SIG-M5 (cell line): ENCODE data around the gene UBE2V1.
"Not testable (repeated sequence)": the region's sequence is repeated elsewhere in the genome, so short reads cannot be mapped to it uniquely, and the experiment has no call there.

ENCODE experiments used
- DNase-seq: peaks from one replicate; lab custom pipeline; 2025; lab: John Stamatoyannopoulos, UW

Gene UBE2V1

DNA sequence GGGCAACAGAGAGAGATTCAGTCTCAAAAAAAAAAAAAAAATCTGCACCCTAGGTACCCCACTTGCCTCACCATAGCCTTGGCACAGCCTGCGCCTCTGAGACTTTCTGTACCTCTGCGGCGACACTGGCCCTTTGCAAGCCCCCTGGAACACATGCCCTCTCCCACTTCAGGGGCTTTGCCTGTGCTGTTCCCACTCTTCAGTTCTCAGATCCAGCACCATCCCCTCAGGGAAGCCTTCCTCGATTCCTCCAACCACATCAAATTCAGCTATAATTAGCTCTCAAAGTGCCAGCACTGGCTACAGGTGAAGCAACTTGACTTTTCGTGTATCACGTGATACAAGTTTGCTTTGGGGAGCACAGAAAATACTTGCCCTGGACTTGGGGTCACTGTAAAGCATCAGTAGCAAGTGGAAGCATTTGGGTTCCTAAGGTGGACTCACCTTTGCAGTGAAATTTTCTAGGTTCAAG, 2.1 kb upstream of the UBE2V1 start:
- DNase-seq, result no peak

DNA sequence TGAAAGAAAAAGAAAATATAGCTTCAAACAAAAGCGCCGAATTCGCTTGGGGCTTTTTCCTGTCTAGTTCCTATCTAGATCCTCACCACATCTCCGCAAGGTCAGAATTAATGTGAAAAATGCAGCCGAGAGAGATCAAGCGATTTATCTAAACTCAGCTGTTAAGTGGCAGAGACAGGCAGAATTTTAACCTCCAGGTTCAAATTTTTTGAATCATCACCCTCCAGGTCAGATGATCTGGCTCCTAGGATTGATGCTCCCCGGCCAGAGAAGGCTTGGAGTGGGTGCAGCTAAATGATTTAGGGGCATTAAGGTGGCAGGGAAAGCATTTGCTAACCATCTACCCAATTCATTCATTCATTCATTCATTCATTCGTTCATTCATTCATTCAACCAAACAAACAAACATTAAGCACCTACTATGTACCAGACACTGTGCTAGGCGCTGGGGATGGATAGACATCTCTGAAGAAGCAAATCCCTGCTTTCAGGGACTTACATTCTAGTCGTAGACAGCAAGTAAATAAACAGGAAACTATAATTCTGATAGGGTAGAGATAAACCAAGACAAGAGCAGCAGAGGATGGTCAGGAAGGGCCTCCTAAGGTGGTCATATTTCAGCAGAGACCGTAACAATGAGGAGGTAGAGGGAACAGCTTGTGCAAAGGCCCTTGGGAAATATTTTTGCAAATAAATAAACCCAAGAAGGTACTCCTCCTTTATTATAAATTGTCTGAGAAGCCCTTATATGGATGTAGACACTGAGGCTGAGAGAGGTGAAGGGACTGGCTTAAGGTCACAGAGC, 672 bp upstream of the UBE2V1 start:
- no peak for DNase-seq

DNA sequence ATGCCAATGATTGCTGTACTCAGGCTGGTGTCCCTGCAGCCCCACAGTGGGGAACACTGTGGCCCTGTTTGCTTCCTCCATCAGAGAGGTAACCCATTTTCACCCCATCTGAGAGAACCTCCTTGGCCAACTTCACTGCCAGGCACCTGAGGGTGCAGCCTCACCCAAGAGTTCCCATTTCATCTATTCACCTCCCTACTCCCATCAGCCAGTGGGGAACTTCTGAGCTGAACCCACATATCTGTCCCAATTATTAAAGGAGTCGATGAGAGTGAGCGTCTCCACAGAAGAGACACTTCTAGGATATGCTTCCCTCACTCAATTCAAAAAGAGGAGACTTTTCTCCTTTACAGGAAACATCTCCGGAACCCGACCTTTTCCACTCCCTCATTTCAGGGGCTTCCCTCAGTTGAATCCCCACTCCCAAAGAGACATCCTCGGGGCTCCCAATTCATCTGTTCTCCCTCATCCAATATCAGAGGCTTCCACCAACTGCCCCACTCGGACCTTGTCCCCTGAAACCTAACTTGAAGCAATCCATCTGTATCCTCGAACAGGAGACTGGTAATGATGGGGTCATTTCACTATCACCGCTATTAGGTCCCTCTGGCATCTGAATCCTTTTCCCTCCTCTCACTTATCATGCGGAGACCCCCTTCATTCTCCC, 988 bp downstream of the UBE2V1 start:
- DNase-seq, result no peak

DNA sequence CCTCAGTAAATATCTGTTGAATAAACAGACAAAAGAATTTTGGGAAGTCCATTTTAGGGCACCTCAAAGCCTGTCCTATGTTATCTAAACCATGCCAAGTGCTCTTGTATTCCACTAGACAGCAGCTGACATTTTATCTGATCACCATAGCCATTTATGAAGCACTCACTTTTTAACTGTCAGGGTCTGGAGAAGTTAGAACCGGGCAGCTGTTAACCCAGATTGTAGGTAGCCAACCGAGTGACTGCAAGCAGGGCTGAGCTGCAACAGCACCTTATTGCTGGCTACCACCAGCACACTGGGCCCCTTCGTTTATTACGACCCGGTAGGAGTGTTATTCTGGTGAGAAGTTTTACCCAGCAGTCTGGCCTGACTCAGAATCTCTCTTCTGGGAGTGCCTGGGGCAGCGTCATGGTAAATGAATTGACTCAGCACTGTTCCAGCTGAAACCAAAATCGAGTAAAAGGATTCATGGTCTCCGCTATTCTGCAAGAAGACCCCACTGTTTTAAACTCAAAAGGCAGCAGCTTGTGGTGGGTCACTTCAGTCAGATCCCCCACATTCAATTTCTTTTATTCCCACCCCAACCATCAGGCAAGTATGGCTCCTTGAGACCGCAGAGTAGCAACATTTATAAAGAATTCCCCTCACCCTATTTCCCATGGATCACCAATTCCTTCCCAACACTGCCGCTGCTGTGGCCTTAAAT, 1.7 kb downstream of the UBE2V1 start:
- no peak for DNase-seq

DNA sequence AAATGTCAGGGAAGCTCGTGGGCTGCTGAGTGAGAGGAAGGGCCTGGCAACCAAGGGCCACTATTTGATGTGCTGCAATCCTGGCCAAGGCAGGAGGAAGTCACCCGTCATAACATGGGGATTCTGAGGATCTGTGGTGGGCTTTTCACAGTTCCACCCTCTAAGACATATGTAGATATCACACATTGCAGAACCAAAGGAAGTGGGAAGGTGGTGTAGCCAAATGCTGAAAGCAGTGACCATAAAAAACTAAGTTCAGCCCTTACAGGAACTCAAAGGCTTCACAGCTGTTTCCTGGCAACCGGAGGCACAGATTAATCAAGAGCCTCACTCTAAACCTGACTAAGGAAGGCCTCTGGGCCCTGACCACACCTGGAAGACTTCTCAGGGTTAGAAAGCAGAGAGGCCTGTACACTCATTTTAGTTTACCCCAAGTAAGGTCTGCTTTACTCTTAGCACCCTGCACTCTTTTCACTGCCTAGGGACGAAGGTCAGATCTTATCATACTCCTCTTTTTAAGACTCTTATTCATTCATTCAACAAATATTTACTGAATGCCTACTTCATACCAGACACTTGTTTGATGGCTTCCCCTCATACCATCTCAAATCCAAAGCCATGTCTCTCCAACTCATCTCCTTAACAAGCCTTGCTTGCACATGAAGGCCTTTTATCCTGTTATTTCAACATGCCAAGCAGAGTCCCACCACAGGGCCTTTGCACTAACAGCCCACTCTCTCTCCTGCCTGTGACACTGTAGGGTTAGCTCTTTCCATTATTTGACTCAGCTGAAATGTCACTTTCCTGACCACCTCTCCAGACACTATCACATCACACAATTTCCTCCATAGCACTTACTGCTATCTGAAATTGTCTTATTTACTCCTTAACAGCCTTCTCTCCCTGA, 2.6 kb downstream of the UBE2V1 start:
- no peak for DNase-seq

DNA sequence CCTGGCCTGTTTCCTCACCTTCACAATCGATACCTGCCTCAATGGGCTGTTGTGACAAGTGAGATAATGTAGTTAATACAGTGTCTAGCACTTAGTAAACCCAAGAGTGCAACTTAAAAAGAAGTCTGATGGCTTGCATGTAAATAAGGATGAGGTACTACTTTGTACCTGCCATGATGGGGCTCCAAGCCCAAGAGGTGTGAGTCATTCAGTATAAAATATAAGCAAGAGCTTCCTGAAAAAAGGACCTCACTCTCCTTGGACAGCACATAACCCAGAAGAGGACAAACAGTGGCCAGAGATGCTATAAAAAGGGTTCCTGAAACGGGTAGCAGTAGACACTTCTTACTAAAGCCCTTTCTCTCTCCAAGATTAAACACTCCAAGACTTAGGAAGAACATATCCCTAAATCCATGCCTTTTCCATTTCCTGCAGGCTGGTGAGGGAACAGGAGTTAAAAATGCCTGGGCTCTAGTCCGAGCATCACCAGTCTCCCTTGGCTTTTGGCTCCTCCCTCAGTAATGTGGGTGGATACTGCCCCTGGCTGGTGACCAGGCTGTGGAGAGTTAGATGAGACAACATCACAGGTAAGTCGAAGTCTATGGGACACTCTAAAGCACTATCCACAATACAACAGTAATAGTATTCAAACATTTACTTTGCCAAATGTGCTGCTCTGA, 4.3 kb downstream of the UBE2V1 start:
- no peak for DNase-seq

DNA sequence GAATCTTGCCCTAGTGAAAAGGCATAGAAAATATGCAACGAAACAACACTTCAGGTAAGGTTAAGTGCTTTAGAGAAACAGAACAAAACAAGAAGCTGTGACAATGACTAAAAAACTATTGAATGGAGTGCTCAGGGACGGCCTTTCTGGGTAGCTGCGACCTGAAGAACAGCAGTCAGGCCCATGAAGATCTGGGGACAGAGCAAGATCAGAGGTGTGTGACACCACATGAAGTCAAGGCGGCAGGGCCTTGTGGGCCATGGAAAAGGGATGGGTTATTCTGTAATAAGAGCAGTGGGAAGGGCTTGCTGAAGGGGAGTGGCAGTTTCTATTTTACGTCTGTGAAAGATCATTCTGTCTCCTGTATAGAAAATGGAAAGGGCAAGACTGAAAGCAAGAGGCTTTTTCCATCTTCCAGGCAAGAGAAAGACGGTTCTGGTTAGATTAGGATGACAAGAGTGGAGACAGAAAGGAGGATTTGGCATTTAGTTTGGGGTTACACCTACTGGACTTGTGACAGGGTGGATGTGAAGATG, 5.1 kb downstream of the UBE2V1 start:
- no peak for DNase-seq

DNA sequence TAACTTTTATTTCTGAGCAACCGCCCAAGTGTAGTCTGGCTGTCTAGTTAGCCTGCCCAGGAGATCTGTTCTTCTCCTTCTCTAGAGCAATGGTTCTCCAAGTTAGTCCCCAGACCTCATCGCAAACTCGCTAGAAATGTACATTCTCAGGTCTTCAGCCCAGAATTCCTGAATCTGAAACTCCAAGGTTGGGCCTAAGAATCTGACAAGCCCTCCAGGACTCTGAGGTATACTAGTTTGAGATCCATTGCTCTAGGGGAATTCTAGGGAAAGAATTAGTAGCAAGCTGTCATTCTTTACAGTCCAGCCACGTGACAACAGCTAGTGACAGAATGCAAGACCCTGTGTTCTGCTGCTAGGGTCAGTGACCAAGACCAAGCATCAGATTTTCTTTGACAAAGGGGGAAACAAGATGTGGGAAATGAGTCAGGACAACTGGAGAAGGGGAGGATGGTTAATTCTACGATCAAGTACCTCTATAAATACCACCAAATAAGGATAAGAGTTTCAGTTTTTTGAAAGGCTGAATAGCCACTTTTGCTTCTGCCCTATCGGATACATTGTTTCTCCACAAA, 5.8 kb downstream of the UBE2V1 start:
- DNase-seq, result no peak

DNA sequence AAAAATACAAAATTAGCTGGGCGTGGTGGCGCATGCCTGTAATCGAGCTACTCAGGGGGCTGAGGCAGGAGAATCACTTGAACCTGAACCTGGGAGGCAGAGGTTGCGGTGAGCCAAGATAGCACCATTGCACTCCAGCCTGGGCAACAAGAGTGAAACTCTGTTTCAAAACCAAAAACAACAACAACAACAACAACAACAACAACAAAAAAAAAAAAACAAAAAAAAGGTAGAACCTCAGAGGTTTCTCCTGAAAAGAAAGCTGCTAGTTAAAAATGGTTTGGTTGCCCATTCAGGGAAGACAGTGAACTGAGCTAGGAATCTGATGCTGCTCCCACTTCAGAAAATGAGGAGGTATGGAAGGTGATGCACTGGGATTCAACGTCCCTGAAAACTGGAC, 6.3 kb downstream of the UBE2V1 start:
- not testable (repeated sequence) for DNase-seq

DNA sequence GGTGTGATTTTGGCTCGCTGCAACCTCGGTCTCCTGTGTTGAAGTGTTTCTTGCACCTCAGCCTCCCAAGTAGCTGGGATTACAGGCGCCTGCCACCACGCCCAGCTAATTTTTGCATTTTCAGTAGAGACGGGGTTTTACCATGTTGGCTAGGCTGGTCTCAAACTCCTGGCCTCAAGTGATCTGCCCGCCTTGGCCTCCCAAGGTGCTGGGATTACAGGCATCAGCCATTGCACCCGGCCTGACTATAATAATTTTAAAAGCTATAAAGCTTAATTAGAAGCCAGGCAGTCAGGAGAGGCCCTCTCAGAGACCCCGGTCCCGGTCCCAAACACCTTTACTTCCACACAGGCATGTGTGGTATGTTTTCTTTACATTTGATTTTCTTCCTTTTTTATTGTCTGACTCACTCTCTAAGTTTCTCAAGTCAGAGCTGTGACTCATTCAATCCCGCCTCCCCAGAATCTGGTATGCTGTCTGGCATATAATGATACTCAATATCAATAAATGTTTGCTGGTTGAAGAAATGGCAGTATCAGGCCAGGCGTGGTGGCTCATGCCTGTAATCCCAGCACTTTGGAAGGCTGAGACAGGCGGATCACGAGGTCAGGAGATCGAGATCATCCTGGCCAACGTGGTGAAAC, 9.4 kb downstream of the UBE2V1 start:
- not testable (repeated sequence) for DNase-seq

DNA sequence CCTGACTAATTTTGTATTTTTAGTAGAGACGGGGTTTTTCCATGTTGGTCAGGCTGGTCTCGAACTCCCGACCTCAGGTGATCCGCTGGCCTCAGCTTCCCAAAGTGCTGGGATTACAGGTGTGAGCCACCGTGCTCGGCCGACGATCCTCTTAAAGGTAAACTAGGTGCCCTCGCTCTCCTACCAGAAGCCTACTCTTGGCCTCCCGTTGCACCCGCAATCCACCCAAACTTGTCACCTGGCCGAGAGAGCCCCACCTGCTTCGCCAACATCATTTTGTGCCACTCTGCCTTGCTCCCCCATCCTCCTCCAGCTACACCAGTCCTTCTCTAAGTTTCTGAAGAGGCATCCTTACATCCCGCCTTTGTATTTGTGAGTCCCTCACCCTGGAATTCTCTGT, 10.4 kb downstream of the UBE2V1 start:
- not testable (repeated sequence) for DNase-seq

DNA sequence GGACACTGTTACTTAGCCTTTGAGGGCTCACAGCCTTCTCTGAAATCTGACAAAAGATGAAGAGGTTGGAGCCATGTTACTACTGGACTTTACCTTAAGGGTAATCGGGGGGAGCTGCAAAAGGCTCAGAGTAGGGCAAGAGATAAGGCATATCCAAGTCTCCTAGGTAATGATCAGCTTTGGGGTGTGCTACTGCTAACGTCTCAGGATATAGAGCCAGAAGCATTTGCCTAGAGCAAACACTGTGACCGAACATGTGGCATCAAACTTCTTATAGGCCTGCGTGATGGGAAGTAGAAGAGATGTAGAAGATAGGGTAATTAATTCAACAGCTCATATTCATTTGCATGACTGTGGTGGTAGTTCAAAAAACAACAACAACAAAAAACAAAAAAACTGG, 11.1 kb downstream of the UBE2V1 start:
- no peak for DNase-seq

DNA sequence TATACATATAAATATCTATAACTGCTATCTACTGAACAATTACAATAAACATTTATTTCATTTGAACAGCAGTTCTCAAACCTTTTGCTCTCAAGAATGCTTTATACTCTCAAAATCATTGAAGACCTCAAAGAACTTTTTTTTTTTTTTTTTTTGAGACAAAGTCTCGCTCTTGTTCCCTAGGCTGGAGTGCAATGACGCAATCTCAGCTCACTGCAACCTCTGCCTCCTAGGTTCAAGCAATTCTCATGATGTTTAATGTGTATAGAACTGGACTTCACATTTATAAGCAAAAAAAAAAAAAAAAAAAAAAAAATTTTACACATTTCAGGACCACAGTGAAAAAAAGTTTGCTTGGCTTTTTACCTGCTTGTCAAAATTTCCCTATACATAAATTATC, 11.7 kb downstream of the UBE2V1 start:
- DNase-seq, result no peak

DNA sequence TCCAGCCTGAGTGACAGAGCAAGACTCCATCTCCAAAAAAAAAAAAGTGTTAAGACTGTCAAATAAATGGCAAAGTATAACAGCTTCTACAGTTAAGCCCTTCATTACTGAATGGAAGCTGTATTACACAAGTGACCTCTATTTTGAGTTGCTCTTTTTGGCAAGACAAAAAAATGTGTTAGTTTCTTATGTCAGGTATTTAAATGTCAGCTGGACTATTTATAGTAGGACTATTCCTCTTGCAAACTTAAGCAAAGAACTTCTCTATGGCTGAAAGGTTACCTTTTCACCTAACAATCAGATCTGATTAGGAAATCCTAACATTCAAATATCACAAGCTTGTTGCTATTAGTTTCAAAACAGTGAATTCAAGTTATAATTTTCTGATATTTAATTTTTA, 12.4 kb downstream of the UBE2V1 start:
- no peak for DNase-seq

DNA sequence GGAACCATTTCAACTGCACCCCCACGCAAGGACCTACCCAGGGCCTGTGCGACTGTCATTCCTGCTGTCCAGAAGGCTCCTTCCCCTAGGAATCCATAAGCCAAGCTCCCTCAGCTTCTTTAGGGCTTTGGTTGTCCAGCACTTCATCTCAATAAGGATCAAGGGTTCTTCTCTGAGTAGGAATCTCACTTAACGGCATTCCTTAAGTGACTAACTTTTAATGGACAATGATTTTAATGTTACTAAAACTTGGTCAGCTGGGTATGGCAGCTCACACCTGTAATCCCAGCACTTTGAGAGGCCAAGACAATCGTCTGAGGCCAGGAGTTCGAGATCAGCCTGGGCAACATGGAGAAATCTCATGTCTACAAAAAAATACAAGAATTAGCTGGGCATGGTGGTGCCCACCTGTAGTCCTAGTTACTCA, 13.4 kb downstream of the UBE2V1 start:
- DNase-seq, result no peak

DNA sequence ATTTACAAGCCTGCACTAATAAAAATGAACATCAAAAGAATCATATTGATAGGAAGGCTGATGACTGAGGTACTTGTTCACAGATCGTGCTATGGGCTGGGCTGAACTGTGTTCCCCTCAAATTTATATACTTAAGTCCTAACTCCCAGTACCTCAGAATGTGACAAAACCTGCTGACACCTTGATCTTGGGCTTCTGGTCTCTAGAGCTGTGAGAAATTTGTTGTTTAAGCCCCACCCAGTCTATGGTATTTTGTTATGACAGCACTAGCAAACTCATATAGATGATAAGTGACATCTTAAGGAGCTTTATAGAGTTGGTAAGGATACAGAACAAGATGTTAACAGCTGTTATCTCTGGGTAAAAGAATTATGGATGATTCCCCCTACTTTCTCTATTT, 13.8 kb downstream of the UBE2V1 start:
- DNase-seq, result no peak

DNA sequence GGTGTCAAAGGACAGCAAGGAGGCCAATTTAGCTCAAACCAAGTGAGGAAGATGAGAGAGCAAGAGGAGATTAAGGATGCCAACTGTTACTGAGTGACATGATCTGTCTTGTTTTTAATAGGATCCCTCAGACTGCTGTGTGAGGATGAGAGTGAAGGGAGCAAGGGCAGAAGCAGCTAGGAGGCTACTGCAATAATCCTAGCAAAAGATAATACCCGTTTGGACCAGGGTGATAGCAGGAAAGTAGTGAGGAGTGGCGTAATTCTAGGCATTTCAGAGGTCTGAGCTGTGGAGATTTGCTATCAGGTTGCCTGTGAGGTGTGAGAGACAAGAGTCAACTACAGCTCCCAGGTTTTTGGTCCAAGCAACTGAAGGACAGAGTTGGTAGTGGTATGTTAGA, 14.7 kb downstream of the UBE2V1 start:
- DNase-seq, result no peak

DNA sequence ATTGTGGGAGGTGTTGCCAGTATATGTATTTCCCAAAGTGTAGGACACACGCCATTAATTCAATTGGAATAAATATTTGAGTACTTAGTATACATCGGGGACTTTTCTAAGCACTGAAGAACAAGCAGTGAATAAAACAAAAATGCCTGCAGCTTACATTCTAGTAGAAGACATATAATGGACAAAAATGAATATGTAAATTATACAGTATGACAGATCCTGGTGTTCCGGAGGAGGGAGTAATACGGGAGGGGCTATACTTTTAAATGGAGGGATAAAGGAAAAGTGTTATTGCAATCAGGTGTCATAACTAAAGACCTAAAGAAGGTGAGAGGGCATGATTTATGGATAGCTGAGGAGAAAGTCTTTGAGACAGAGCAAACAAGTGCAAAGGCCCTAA, 15.1 kb downstream of the UBE2V1 start:
- DNase-seq, result no peak

DNA sequence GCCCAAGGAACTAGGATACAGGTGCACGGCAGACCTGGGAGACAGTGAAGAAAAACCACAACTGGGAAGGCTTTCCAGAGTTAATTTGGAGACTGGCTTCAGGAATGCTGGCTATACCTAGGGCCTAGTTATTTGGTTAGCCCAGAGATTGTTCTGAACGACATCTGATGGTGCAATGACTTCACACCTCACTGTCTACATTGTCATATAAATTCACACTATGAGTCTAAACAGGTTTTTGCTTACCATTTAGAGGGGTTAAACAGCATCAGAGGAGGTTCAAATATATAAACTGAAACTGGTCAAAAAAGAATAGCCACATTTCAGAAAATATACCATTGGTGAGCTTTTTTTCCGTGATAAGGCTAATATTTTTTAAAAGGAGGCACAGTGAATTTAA, 16.7 kb downstream of the UBE2V1 start:
- DNase-seq, result no peak

DNA sequence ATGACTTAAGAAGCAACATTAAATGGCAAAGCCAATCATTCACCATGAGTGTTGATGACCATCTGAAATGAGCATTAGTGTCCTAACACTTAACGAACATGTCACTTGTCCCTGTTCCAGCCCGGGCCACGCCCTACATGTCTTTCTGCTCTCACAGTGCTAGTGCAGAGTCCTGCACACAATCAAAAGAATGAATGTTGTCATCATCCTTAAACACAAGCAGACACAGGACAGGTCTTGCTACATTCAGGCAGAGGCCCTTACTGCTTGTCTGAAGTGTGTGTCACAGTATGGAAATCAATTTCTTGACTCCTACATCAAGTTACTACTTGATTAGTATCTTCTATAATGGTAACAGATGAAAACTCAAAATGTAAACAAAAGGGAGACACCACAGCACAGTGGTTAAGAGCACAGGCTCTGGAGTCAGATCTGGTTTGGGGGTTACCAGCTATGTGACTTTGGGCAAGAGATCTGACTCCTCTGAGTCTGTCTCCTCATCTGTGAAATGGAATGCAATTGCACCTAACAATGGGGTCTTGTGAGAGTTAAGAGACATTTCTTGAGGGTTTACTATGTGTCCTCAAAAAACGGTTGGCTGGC, 17.4 kb downstream of the UBE2V1 start:
- DNase-seq, result no peak
